ENCODE results near the gene AIP. TPM values are rescaled to one million over a fixed set of nuclear protein-coding genes. Genes with fewer than 3 reads are reported as not detected.

Gene AIP
- polyA plus RNA-seq, 1 experiment, result 55.3 TPM

DNA sequence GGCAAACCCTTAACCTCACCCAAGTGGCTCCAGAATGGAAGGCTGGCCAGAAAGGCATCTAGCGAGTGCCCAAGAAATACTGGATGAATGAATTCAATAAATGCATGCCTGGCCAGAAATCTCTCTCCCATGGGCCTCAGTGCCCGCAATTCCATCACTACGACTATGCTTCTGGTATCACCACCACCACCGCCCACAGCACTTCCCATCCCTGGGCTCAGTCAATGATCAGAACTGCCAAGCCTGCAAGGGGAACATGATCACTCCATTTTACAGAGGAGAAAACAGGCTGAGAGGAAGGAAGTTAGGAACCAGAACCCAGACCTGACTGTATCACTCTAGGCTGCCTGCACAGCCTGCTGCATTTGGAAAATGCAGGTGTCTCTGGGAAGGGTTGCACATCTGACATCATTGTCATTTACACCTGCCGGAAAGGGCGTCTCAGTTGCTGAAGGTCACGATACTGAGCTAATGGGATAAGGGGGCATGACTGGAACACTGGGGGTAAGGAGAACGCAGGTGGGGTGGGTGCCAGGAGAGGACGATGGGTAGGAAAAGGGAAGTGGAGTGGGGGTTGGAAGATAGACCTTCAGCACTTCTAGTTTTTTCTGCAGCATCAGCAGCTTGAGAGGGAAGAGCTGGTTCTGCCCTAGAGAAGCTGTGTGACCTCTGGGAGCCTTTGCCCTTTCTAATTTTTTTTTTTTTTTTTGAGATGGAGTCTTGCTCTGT, 33.5 kb upstream of the AIP start:
- ChIA-PET CTCF (interaction anchor here (0.6 kb wide), 1 partner anchor 203 kb away, joined by 3 read pairs; no protein-coding TSS in a partner anchor), POLR2A (interaction anchor here (0.6 kb wide), 2 partner anchors 9 to 15 kb away, joined by 3 read pairs; no protein-coding TSS in a partner anchor)
- H3K27me3 ChIP-seq (ENCODE audit: control insufficient read depth, insufficient read depth, low read length), result peaks cover 3% of the 10 kb centered on the region
- H3K4me3 ChIP-seq (ENCODE audit: low read depth, low read length), result no peak overlapping the region
- no peak for DNase-seq (ENCODE audit: low read depth, low spot score)
- H3K9me3 ChIP-seq (ENCODE audit: control insufficient read depth, insufficient read depth, low read length), result no peaks in the 10 kb centered on the region; the same call in 1 of the 2 replicates
- TF ChIP-seq, protein P1, sequence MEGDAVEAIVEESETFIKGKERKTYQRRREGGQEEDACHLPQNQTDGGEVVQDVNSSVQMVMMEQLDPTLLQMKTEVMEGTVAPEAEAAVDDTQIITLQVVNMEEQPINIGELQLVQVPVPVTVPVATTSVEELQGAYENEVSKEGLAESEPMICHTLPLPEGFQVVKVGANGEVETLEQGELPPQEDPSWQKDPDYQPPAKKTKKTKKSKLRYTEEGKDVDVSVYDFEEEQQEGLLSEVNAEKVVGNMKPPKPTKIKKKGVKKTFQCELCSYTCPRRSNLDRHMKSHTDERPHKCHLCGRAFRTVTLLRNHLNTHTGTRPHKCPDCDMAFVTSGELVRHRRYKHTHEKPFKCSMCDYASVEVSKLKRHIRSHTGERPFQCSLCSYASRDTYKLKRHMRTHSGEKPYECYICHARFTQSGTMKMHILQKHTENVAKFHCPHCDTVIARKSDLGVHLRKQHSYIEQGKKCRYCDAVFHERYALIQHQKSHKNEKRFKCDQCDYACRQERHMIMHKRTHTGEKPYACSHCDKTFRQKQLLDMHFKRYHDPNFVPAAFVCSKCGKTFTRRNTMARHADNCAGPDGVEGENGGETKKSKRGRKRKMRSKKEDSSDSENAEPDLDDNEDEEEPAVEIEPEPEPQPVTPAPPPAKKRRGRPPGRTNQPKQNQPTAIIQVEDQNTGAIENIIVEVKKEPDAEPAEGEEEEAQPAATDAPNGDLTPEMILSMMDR (IDR thresholded peaks at IDR 0.05; ENCODE audit: low read depth, low read length), result no peak
- H3K27ac ChIP-seq (ENCODE audit: low read depth, low read length), result no peak overlapping the region

GRCh38 chr11:67450796-67451657, 31.8 kb upstream of the AIP start:
- no peak overlapping the region for H3K4me3 ChIP-seq (ENCODE audit: low read depth, low read length)
- H3K27ac ChIP-seq (ENCODE audit: low read depth, low read length), result no peak overlapping the region
- TF ChIP-seq, protein P1 (IDR thresholded peaks at IDR 0.05; ENCODE audit: low read depth, low read length), result no peak
- ChIA-PET POLR2A (interaction anchor here (0.5 kb wide), 1 partner anchor 10 kb away, joined by 3 read pairs; no protein-coding TSS in a partner anchor), CTCF (no interaction called here)
- no peak for DNase-seq (ENCODE audit: low read depth, low spot score)
- peaks cover 11% of the 10 kb centered on the region for H3K27me3 ChIP-seq (ENCODE audit: control insufficient read depth, insufficient read depth, low read length)
- no peaks in the 10 kb centered on the region; the same call in 1 of the 2 replicates for H3K9me3 ChIP-seq (ENCODE audit: control insufficient read depth, insufficient read depth, low read length)

DNA sequence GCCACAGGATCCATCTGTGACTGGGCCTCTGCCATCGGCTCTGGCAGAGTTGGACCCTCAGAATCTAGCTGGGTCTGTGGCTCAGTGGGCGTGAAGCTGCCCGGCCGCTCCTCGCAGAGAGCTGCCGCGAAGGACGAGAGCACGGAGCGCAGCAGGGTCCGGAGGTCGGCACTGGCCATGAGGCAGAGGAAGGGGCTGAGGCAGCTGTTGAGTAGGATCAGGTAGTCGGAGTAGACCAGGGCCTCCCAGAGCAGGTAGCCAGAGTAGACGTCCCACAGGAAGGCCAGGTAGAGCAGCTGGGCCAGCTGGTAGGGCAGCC, 31.2 kb upstream of the AIP start:
- Histone ChIP-seq H3K9me3 (ENCODE audit: control insufficient read depth, insufficient read depth, low read length) (no peaks in the 10 kb centered on the region; the same call in 1 of the 2 replicates), H3K4me3 (ENCODE audit: low read depth, low read length) (no peak overlapping the region), H3K27ac (ENCODE audit: low read depth, low read length) (no peak overlapping the region), H3K27me3 (ENCODE audit: control insufficient read depth, insufficient read depth, low read length) (peaks cover 16% of the 10 kb centered on the region)
- TF ChIP-seq, protein P1 (IDR thresholded peaks at IDR 0.05; ENCODE audit: low read depth, low read length), result no peak
- POLR2A ChIA-PET, result interaction anchor here (0.5 kb wide), 1 partner anchor 9 kb away, joined by 3 read pairs; no protein-coding TSS in a partner anchor
- DNase-seq (ENCODE audit: low read depth, low spot score), result no peak
- CTCF ChIA-PET, result no interaction called here

GRCh38 chr11:67452141-67452952, 30.5 kb upstream of the AIP start, which contains the start of gene GPR152:
Gene GPR152 (minus strand): TSS chr11:67452729. CDS start chr11:67452724, 5 bp downstream.
- peaks cover 21% of the 10 kb centered on the region for H3K27me3 ChIP-seq (ENCODE audit: control insufficient read depth, insufficient read depth, low read length)
- H3K4me3 ChIP-seq (ENCODE audit: low read depth, low read length), result no peak within 1 kb of the TSS
- TF ChIP-seq, protein P1 (IDR thresholded peaks at IDR 0.05; ENCODE audit: low read depth, low read length), result no peak
- DNase-seq (ENCODE audit: low read depth, low spot score), result no peak
- POLR2A ChIA-PET, result no interaction called here
- H3K27ac ChIP-seq (ENCODE audit: low read depth, low read length), result no peak within 1 kb of the TSS
- no peaks in the 10 kb centered on the region; the same call in 1 of the 2 replicates for H3K9me3 ChIP-seq (ENCODE audit: control insufficient read depth, insufficient read depth, low read length)
- CTCF ChIA-PET, result no interaction called here
